Hindlimb muscle (tissue), 1 donor: ENCODE measurements around the gene HTR4. TPM values are rescaled to one million over a fixed set of nuclear protein-coding genes. Genes with fewer than 3 reads are reported as not detected.
"Not testable (repeated sequence)": the region's sequence is repeated elsewhere in the genome, so short reads cannot be mapped to it uniquely, and the experiment has no call there.

Source experiments
- DNase-seq: peaks from one replicate; pipeline ENCODE4 v3.0.0-alpha.2; 2013
- polyA plus RNA-seq: library from polyadenylated mRNA; unstranded; fragments of 120-200 nt; gene quantifications from one replicate; pipeline ENCODE4 v1.2.1, GENCODE V29; 2013; ENCODE audit not compliant: insufficient read length

HTR4 gene
- polyA plus RNA-seq, 1 donor = not detected

GRCh38 chr5:148529450-148529849 lies 124.9 kb downstream of the HTR4 start:
- not testable (repeated sequence) for DNase-seq

- DNase-seq = no peak
Observed at GRCh38 chr5:148524721-148525120, 129.6 kb downstream of the HTR4 start.

DNA sequence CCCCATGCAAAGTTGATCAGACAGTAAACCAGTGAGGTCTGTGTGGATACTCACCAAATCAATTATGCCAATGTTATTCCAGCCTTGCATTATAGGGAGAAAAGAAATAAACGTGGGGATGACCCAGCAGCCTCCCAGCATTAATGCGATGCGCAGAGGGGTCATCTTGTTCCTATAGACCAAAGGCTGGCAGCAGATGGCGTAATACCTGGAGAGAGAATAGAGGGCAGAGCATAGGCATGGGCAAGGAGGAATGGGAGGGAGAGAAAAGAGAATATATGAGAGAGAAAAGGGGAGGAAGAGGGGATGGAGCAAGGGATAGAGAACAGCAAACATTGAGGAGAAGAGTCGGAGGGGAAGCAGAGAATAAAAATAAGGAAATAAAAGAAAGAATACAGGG lies 131.2 kb downstream of the HTR4 start:
- DNase-seq = no peak

DNA sequence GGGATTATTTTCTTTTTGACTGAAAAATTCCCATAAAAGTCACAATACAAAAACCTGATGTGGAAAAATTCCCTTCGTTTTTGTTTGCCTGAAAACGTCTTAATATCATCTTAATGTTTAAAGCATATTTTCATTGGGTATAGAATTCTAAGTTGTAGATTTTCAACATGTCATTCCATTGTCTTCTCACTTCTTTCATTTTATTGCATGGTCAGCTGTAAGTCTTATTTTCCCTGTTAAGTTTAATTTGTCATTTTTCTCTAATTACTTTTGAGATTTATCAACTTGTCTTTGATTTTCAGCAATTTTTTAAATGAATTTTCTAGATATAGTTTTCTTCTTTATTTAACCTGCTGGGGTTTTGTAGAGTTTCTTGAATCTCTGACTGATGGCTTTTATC lies 138.9 kb downstream of the HTR4 start:
- DNase-seq = no peak

DNA sequence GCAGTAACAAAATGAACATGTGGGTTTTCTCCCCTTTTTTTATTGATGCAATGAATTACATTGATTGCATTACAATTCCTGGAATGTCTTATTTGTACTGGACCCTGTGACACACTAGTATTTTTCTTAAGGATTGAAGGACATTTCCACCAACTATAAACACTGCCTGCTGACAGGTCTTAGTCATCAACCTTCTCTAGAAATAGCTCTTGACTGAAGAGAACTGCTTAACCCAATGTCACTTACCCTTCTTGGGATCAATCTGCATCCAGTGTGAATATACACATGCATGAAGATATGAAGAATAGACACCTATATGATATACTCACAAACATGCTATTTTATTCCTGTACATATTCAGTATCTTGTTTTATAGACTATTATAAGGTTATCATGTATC lies 140.0 kb downstream of the HTR4 start:
- no peak for DNase-seq

DNA sequence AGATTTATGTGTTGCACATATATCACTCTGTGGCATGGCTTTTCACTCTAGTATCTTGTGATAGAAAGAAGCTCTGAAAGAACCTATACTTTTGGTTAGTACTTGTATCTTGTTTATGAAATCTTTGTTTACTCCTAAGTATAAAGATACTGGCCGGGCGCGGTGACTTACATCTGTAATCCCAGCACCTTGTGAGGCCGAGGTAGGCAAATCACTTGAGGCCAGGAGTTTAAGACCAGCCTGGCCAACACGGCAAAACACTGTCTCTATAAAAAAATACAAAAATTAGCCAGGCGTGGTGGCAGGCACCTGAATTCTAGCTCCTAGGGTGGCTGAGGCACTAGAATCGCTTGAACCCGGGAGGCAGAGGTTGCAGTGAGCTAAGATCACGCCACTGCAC lies 141.8 kb downstream of the HTR4 start:
- no peak for DNase-seq

GRCh38 chr5:148511810-148512347 lies 142.4 kb downstream of the HTR4 start:
- no peak for DNase-seq

GRCh38 chr5:148509893-148510292 lies 144.4 kb downstream of the HTR4 start:
- DNase-seq = no peak

- DNase-seq = no peak
Observed at GRCh38 chr5:148507648-148508047, 146.7 kb downstream of the HTR4 start.

GRCh38 chr5:148499452-148499851 lies 154.9 kb downstream of the HTR4 start:
- DNase-seq = no peak

GRCh38 chr5:148497757-148498156 lies 156.6 kb downstream of the HTR4 start:
- DNase-seq = no peak

- no peak for DNase-seq
Observed at GRCh38 chr5:148492351-148492750, 162.0 kb downstream of the HTR4 start.

- no peak for DNase-seq
Observed at GRCh38 chr5:148491793-148492184, 162.5 kb downstream of the HTR4 start.

DNA sequence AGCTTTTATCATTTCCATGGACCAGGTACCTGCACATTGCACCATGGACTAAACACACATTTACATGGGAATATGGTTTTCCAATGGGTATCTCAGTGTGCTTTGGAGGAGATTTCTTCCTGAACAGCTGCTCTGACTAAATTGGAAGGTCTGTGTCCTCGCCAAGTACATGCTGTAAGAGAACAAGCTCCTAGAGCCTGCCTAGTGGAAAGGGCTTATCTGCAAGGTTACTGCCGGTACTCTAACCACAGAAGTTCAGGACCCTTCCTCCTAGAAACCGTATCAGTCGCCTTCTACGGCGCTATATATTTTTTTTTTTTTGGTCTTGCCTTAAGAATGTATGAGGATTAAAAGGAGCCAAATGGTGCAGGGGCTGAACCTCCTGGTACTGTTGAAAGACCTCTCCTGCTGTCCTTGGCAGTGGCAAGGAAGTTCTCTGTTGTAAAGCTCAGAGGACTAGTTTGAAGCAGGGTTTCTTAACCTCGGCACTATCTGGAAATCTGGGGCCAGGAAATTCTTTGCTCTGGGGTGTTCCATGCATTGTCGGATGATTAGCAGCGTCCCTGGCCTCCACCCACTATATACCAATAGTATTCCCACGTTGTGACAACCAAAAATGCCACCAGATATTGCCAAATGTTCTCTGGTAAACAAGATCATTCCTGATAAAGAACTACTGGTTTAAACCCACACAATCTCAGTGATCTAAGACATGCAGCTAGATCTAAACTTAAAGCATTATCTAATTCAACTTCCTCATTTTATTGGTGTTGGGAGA lies 163.1 kb downstream of the HTR4 start:
- no peak for DNase-seq

DNA sequence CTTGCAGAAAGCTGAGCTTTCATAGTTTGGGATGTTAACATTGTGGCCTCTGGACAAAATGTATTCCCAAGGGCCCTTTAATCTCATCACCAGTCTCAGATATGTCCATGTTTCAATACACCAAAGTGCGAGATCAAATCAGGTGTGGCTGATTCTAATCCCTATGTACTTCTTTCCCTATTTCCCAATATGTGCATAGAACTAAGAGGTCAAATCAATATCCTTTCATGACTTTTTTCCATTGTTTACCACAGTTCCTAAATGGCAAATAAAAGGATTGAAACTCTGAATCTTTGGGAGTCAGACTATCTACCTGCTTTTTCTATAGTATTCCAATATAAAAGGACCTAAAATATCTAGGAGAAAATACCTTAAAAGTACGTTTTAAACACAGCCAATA lies 165.6 kb downstream of the HTR4 start:
- no peak for DNase-seq

GRCh38 chr5:148486456-148486855 lies 167.9 kb downstream of the HTR4 start:
- no peak for DNase-seq

DNA sequence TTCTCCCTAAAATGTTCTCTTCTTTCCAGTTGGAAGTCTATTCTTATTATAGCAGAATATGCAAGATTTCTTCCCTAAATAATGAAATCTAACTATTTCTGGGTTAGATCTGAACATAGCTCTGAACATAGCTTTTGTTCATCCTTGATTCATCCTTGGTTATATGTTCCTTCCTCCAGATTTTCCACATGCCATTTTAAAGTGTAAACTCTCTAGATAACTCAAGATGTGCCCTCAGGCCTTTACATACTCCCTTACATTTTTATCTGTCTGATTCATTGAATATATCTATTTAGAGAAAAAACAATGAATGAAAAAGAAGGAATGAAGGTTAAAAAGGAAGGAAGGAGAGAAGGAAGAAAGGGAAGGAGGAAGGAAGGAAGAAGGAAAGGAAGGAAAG lies 169.7 kb downstream of the HTR4 start:
- DNase-seq = no peak

- DNase-seq = no peak
Observed at GRCh38 chr5:148483750-148484149, 170.6 kb downstream of the HTR4 start.

- no peak for DNase-seq
Observed at GRCh38 chr5:148482697-148483462, 171.4 kb downstream of the HTR4 start.

- DNase-seq = no peak
Observed at GRCh38 chr5:148482196-148482595, 172.1 kb downstream of the HTR4 start.

DNA sequence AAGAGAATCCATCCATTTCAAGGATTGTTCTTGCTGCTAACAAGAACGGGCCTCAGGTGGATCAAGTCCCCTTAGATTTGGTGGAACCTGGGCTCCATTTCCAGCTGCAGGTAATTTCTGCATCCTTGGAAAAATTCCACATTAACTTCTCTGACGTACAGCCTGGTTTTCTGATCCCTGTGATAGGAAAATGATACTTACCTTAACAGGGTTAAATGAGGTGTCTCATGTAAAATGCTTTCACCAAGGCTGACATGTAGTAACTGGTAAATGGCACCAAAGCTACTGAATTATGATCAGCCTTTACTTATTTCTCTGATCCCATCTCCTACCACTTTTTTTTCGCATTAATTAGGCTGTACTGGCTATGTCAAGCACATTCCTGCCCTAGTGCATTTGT lies 176.9 kb downstream of the HTR4 start:
- no peak for DNase-seq

GRCh38 chr5:148476302-148476701 lies 178.0 kb downstream of the HTR4 start:
- no peak for DNase-seq

- no peak for DNase-seq
Observed at GRCh38 chr5:148474025-148474511, 180.3 kb downstream of the HTR4 start.

DNA sequence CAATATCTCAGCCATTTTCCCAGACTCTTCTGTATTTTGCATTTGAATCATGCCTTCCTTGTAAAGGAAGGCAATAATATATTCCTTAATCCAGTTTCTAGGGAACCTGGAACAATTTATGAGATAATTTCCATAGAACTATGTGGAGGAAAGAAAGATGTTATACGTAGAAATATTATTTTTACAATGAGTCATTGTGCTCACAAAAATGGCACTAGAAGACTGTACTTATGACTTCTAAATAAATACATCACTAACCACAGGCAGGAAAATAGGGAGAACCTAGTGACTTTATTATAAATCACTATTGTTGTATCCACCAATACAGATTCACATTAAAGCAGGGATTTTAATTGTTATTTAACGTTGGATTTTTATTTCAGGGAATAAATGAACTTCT lies 182.9 kb downstream of the HTR4 start:
- no peak for DNase-seq
